ENCODE data around the gene FBXO48. TPM values are rescaled to one million over a fixed set of nuclear protein-coding genes. Genes with fewer than 3 reads are reported as not detected.
"Not testable (repeated sequence)": the region's sequence is repeated elsewhere in the genome, so short reads cannot be mapped to it uniquely, and the experiment has no call there.

FBXO48 gene
- polyA plus RNA-seq, 1 donor from 2014 or later: 0.44 TPM

- Mint-ChIP-seq H3K4me3 (no peak overlapping the region), H3K9me3 (no peaks in the 10 kb centered on the region), H3K27ac (no peak overlapping the region), H3K36me3 (no peaks in the 10 kb centered on the region), H3K27me3 (no peaks in the 10 kb centered on the region), H3K4me1 (peaks cover 0 to 1% (median 0%) of the 10 kb centered on the region in 3 donors)
These were observed 8.1 kb downstream of the FBXO48 start for GRCh38 chr2:68458981-68459380.

GRCh38 chr2:68456198-68456597 lies 10.9 kb downstream of the FBXO48 start:
- no peaks in the 10 kb centered on the region for H3K27me3 Mint-ChIP-seq
- H3K9me3 Mint-ChIP-seq: no peaks in the 10 kb centered on the region
- H3K27ac Mint-ChIP-seq: peak overlapping the region in 1 of 3 donors; percentile 8
- peaks cover 0 to 9% (median 2%) of the 10 kb centered on the region in 3 donors for H3K4me1 Mint-ChIP-seq
- H3K4me3 Mint-ChIP-seq: no peak overlapping the region
- H3K36me3 Mint-ChIP-seq: no peaks in the 10 kb centered on the region

GRCh38 chr2:68454719-68455118 lies 12.4 kb downstream of the FBXO48 start:
- H3K4me1 Mint-ChIP-seq: peaks cover 0 to 9% (median 2%) of the 10 kb centered on the region in 3 donors
- H3K36me3 Mint-ChIP-seq: no peaks in the 10 kb centered on the region
- no peak overlapping the region for H3K4me3 Mint-ChIP-seq
- no peak overlapping the region for H3K27ac Mint-ChIP-seq
- H3K27me3 Mint-ChIP-seq: no peaks in the 10 kb centered on the region
- H3K9me3 Mint-ChIP-seq: no peaks in the 10 kb centered on the region

GRCh38 chr2:68453761-68454360 lies 13.2 kb downstream of the FBXO48 start:
- Mint-ChIP-seq H3K4me1 (peaks cover 0 to 9% (median 3%) of the 10 kb centered on the region in 3 donors), H3K4me3 (no peak overlapping the region), H3K27ac (peak overlapping the region in 1 of 3 donors; percentile 92), H3K27me3 (no peaks in the 10 kb centered on the region), H3K36me3 (no peaks in the 10 kb centered on the region), H3K9me3 (peaks cover 0 to 2% (median 0%) of the 10 kb centered on the region in 3 donors)

GRCh38 chr2:68452158-68452900 lies 14.8 kb downstream of the FBXO48 start:
- H3K4me1 Mint-ChIP-seq: peaks cover 0 to 9% (median 3%) of the 10 kb centered on the region in 3 donors
- H3K27me3 Mint-ChIP-seq: no peaks in the 10 kb centered on the region
- H3K27ac Mint-ChIP-seq: peak overlapping the region; percentile 39 to 92 (median 75)
- H3K36me3 Mint-ChIP-seq: no peaks in the 10 kb centered on the region
- H3K9me3 Mint-ChIP-seq: peaks cover 0 to 2% (median 0%) of the 10 kb centered on the region in 3 donors
- H3K4me3 Mint-ChIP-seq: peak overlapping the region in 1 of 4 donors; percentile 79

GRCh38 chr2:68448671-68449653 lies 18.1 kb downstream of the FBXO48 start:
- peaks cover 0 to 2% (median 0%) of the 10 kb centered on the region in 3 donors for H3K9me3 Mint-ChIP-seq
- peak overlapping the region; percentile 16 to 85 (median 73) for H3K27ac Mint-ChIP-seq
- H3K4me3 Mint-ChIP-seq: peak overlapping the region in 1 of 4 donors; percentile 34
- no peaks in the 10 kb centered on the region for H3K36me3 Mint-ChIP-seq
- peaks cover 0 to 9% (median 3%) of the 10 kb centered on the region in 3 donors for H3K4me1 Mint-ChIP-seq
- no peaks in the 10 kb centered on the region for H3K27me3 Mint-ChIP-seq

GRCh38 chr2:68447118-68447517 lies 20.0 kb downstream of the FBXO48 start:
- H3K4me1 Mint-ChIP-seq: peaks cover 0 to 3% (median 2%) of the 10 kb centered on the region in 3 donors
- H3K27ac Mint-ChIP-seq: peak overlapping the region in 1 of 3 donors; percentile 56
- H3K36me3 Mint-ChIP-seq: no peaks in the 10 kb centered on the region
- H3K4me3 Mint-ChIP-seq: no peak overlapping the region
- H3K9me3 Mint-ChIP-seq: peaks cover 0 to 2% (median 0%) of the 10 kb centered on the region in 3 donors
- H3K27me3 Mint-ChIP-seq: no peaks in the 10 kb centered on the region

GRCh38 chr2:68446425-68446824 lies 20.7 kb downstream of the FBXO48 start:
- H3K27me3 Mint-ChIP-seq, H3K4me1 Mint-ChIP-seq, H3K27ac Mint-ChIP-seq, H3K4me3 Mint-ChIP-seq, H3K9me3 Mint-ChIP-seq, H3K36me3 Mint-ChIP-seq: not testable (repeated sequence)

GRCh38 chr2:68441994-68442322 lies 25.1 kb downstream of the FBXO48 start:
- H3K4me3 Mint-ChIP-seq: peak overlapping the region in 1 of 4 donors; percentile 16
- H3K27me3 Mint-ChIP-seq: no peaks in the 10 kb centered on the region
- peaks cover 2% of the 10 kb centered on the region for H3K36me3 Mint-ChIP-seq
- H3K27ac Mint-ChIP-seq: peak overlapping the region in 2 of 3 donors; percentile 63
- H3K9me3 Mint-ChIP-seq: no peaks in the 10 kb centered on the region
- H3K4me1 Mint-ChIP-seq: peaks cover 25 to 33% (median 31%) of the 10 kb centered on the region in 3 donors

GRCh38 chr2:68441179-68441993 lies 25.7 kb downstream of the FBXO48 start:
- Mint-ChIP-seq H3K4me3 (peak overlapping the region; percentile 6 to 93 (median 52)), H3K36me3 (peaks cover 2% of the 10 kb centered on the region), H3K9me3 (no peaks in the 10 kb centered on the region), H3K27me3 (no peaks in the 10 kb centered on the region), H3K4me1 (peaks cover 28 to 39% (median 37%) of the 10 kb centered on the region in 3 donors), H3K27ac (peak overlapping the region; percentile 63 to 85 (median 63))

- Mint-ChIP-seq H3K4me3 (peak overlapping the region in 2 of 4 donors; percentile 37 to 58), H3K4me1 (peaks cover 41 to 53% (median 48%) of the 10 kb centered on the region in 3 donors), H3K27ac (peak overlapping the region in 1 of 3 donors; percentile 3), H3K36me3 (peaks cover 2% of the 10 kb centered on the region), H3K27me3 (no peaks in the 10 kb centered on the region), H3K9me3 (no peaks in the 10 kb centered on the region)
These were observed 28.4 kb downstream of the FBXO48 start for GRCh38 chr2:68438455-68439303.

- no peaks in the 10 kb centered on the region for H3K9me3 Mint-ChIP-seq
- peaks cover 35 to 52% (median 42%) of the 10 kb centered on the region in 3 donors for H3K4me1 Mint-ChIP-seq
- no peaks in the 10 kb centered on the region for H3K36me3 Mint-ChIP-seq
- peak overlapping the region in 2 of 3 donors; percentile 63 to 83 for H3K27ac Mint-ChIP-seq
- H3K4me3 Mint-ChIP-seq: peak overlapping the region in 3 of 4 donors; percentile 33 to 77 (median 69)
- no peaks in the 10 kb centered on the region for H3K27me3 Mint-ChIP-seq
These were observed 30.8 kb downstream of the FBXO48 start for GRCh38 chr2:68436270-68436669.

GRCh38 chr2:68435615-68436014 lies 31.5 kb downstream of the FBXO48 start:
- Mint-ChIP-seq H3K27me3 (no peaks in the 10 kb centered on the region), H3K27ac (peak overlapping the region in 1 of 3 donors; percentile 40), H3K9me3 (no peaks in the 10 kb centered on the region), H3K4me1 (peaks cover 31 to 47% (median 36%) of the 10 kb centered on the region in 3 donors), H3K36me3 (no peaks in the 10 kb centered on the region), H3K4me3 (peak overlapping the region in 1 of 4 donors; percentile 78)
